Subcutaneous adipose tissue (tissue), 4 donors: ENCODE measurements around the gene PSMB7. TPM values are rescaled to one million over a fixed set of nuclear protein-coding genes. Genes with fewer than 3 reads are reported as not detected.

ENCODE experiments used
- CTCF ChIP-seq: fragments of 450-650 bp; IDR thresholded peaks from one replicate; pipeline ENCODE4 v1.5.1; 2016; ENCODE audit warnings: low read depth, mild to moderate bottlenecking, control low read depth, antibody characterized with exemption, moderate library complexity
- total RNA-seq, 4 donors: library from RNA; depleted of rRNA; stranded (reverse); fragments of >200 nt; gene quantifications; one replicate each; pipeline ENCODE4 v1.1.0, GENCODE V29; 2016

PSMB7 gene
- total RNA-seq, 4 donors from 2014 or later: 124 to 152 (median 139) TPM

DNA sequence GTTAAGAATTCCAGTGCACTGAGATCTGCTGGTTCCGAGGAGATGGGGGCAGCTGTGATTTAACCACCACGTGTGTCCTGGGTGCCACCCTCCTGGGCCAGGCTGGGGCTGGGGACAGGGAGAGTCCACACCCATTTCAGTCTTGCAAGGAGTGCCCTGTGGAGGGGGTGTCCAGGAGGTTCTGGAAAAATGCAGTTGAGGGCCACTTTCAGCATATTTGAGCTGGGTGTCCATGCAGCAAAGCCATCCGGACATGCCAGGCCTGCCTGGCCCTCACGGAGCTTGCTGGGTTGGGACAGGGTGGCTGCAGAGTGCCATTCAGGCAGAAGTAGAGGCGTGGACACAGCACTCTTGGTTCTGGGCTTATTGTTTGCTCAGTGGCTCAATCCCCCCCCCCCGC, 89.4 kb downstream of the PSMB7 start:
- no peak for TF ChIP-seq CTCF

DNA sequence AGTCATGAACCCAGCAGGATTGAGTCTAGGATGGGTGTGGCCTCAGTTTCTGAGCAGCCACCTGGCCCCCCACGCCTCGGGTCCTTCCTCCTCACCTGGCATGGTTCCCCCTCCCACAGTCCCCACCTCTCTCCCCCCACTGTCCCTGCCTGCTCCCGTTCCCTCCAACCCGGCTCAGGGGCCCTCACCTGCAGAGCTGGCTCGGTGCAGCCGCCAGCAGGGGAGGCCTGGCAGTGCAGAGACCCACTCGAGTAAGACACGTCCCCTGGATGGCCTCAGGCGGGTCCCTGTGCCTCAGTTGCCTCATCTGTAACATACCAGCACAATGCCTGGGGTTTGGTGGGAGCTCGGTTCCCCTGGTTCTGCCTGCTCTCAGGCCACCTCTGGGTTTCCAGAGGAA, 91.3 kb downstream of the PSMB7 start:
- no peak for TF ChIP-seq CTCF

DNA sequence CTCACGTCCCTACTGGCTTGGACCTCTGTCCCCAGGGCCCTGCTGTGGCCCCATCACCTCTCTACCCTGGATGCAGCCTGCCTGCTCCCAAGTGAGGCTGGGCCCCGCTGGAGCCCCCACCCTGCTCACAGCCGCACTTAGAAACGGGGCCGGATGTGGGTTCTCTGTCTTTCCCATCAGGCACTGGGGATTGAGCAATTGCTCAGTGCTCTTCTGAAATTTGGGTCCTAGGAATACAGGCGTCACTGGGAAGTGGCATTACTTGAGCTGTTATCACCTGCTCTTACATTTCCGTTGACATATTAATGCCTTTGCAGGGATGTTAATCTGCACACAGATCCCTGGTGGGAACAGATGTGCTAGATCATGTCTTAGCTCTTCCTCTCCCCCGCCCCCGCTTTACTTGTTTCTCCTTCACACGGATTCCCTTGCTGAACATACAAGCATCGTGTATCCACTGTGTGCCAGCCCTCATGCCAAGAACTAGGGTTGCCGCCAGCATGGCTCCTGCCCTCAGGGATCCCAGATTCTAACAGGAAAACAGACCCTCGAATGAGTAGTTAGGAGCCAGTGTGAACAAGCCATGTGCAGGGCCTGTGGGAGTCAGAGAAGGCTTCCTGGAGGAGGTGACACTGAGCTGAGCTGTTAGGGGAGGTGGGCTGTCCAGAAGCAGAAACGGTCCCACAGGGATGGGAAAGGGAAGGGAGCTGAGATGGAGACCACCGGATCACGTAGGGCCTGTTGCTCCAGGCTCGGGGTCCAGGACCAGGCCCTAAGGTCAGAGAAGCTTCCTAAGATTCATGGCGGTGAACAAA, 92.4 kb downstream of the PSMB7 start:
- TF ChIP-seq CTCF: no peak

DNA sequence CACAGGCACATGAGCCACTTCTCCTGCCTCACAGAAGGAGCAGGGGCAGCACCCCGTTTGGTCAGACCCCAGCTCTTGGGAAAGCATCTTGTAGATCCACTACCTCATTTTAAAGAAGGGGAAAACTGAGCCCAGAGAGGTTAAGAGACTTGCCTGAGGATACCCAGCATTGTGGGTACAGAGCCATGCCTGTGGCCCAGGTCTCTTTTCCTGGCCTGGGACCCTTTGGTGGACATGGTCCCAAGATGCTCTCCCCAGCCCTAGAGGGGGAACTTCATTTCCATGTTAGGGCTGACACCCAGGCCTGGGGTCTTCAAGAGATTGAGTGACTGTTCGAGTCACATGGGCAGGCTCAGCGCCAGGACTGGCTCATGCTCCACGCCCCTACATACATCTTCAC, 93.3 kb downstream of the PSMB7 start:
- no peak for TF ChIP-seq CTCF

DNA sequence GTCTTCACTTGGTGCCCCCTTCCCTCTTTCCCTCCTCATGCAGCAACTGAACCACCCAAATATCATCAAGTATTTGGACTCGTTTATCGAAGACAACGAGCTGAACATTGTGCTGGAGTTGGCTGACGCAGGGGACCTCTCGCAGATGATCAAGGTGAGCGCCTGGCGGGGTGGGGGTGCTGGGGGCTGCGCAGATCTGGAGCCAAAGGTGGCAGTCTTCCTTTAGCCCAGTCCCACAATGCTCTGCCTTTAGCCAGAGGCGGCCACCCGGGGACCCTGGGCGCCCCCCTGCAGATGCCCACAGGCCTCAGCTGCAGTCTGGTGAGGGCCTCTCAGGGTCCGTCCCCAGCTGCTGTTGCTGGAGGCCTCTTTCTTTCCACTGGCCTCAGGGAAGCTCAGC, 93.8 kb downstream of the PSMB7 start:
- no peak for TF ChIP-seq CTCF

DNA sequence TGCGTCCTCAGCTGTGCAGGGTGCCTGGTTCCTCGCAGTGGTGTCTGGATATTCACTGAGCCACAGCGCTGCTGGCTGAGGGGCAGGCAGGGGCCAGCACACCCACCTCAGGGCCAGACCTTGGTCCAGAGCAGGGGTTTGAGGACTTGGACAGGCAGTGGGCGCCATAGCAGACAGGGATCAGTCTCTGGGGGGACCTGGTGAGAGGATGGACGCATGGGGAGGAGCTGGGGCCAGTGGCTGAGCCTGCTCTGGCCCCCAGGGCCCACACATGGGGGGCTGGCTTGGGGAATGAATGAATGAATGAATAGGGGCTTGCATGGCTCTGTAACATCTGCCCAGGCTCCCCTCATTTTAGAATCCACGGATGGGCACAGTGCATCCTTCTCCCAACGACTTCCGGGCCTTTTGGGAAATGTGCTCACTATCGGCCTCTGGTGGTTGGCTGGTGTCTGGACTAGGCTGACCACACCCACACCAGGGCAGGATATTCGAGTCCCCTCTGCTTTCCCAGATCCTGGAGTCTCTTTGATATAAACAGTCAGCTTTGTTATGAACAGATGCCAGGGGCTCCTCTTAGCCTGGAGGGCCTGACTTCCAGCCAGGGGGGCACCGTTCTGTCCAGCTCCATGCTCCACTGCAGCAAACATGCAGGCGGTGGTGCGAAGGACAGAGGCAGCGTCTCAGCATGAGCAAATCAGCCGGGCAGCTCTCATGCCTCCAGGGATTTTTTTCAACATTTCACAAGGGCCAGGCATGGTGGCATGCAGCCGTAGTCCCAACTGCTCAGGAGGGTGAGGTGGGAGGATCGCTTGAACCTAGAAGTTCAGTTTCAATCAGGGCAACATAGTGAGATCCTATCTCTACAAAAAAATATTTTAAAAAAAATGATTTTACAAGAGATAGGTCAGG, 94.9 kb downstream of the PSMB7 start:
- no peak for TF ChIP-seq CTCF

DNA sequence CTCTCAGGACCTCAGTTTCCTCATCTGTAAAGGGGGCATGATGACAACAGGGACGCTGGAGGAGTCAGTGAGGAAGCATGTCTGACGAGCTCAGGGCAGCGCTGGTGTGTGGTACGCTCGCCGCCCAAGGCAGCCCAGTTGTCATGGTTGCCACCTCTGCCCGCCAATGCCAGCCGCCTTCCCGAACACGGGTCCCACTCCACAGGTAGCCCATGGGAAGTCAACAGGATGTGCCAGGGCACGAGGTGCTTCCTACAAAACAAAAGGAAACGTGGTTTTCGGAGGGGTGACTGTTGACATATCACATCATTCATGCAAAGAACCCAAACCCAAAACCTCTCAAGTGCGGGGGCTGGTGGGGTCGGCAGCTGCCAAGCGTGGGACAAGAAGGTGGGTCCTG, 99.4 kb downstream of the PSMB7 start:
- no peak for TF ChIP-seq CTCF
